ENCODE data around the gene TCF21. TPM values are rescaled to one million over a fixed set of nuclear protein-coding genes. Genes with fewer than 3 reads are reported as not detected.

Gene TCF21
- total RNA-seq, 4 donors from 2014 or later = 0.24 to 0.41 (median 0.26) TPM; not detected in 1

DNA sequence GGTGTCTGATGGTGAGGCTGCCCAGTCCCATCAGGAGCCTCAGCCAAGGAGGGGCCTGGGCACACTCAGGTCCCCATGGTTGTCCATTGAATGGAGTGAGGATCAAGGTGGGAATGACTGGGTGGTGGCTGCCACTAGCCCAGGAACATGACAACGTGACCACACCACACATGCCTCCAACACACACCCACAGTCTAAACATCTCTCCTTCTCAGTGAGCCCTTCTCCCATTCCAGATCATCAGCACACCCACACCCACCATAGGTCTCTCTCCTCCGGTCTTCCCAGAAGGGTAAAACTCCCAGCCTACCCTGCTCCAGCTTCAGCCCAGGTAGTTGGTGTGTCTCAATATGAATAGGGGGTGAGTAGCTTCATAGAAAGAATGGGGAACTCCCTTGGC is 5.5 kb downstream of the TCF21 start:
- DNase-seq (no peak), ATAC-seq (no peak)
- Histone ChIP-seq H3K9me3 (no peaks in the 10 kb centered on the region), H3K27me3 (peaks cover 23 to 55% (median 37%) of the 10 kb centered on the region in 3 donors), H3K27ac (no peak overlapping the region), H3K36me3 (no peaks in the 10 kb centered on the region), H3K4me1 (peaks cover 8 to 17% of the 10 kb centered on the region in 2 donors), H3K4me3 (no peak overlapping the region)
- intact Hi-C loops (cut with DNase I; ENCODE audit: low total_unique reads) = no loop called here
- TF ChIP-seq, protein P1, sequence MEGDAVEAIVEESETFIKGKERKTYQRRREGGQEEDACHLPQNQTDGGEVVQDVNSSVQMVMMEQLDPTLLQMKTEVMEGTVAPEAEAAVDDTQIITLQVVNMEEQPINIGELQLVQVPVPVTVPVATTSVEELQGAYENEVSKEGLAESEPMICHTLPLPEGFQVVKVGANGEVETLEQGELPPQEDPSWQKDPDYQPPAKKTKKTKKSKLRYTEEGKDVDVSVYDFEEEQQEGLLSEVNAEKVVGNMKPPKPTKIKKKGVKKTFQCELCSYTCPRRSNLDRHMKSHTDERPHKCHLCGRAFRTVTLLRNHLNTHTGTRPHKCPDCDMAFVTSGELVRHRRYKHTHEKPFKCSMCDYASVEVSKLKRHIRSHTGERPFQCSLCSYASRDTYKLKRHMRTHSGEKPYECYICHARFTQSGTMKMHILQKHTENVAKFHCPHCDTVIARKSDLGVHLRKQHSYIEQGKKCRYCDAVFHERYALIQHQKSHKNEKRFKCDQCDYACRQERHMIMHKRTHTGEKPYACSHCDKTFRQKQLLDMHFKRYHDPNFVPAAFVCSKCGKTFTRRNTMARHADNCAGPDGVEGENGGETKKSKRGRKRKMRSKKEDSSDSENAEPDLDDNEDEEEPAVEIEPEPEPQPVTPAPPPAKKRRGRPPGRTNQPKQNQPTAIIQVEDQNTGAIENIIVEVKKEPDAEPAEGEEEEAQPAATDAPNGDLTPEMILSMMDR (IDR thresholded peaks at IDR 0.05 in 4 of 5, conservative IDR thresholded peaks at IDR 0.05 in 1 of 5) = no peak
- no peak for TF ChIP-seq POLR2A (IDR thresholded peaks at IDR 0.05)
- in situ Hi-C loops (cut with MboI; ENCODE audit: low sequenced_read_pairs in 4 of 4) = no loop called here

DNA sequence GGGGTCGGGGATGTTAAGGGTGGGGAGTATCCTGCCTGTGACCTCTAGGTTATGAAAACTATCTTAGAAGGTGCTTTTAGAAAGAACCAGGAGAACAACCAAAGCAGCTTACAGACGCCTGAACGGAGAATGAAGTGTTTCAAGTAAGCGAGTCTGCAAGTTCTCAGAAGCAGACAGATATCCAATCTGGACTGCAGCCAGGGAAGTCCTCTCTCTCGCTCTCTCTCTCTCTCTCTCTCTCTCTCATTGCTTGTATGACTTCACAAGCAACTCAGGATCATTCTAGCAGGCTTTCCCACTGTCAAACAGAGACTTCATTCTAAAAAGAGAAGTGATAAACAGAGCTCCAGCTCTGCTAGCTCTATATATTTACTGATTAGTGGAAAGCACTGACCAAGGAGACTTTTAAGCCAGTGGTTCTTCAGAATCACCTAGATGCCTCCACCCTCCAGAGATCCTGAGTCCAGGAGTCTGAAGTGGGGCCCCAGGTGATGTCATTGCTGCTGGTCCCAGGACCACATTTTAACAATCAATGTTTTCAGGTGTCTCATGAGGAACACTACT is 6.0 kb downstream of the TCF21 start:
- peaks cover 23 to 51% (median 32%) of the 10 kb centered on the region in 3 donors for H3K27me3 ChIP-seq
- DNase-seq (no peak), ATAC-seq (no peak)
- H3K9me3 ChIP-seq = no peaks in the 10 kb centered on the region
- intact Hi-C loops (cut with DNase I; ENCODE audit: low total_unique reads) (no loop called here), in situ Hi-C loops (cut with MboI; ENCODE audit: low sequenced_read_pairs in 4 of 4) (no loop called here)
- peaks cover 8 to 17% of the 10 kb centered on the region in 2 donors for H3K4me1 ChIP-seq
- no peak overlapping the region for H3K4me3 ChIP-seq
- TF ChIP-seq, protein P1 (IDR thresholded peaks at IDR 0.05 in 4 of 5, conservative IDR thresholded peaks at IDR 0.05 in 1 of 5) = no peak
- no peak for TF ChIP-seq POLR2A (IDR thresholded peaks at IDR 0.05)
- H3K36me3 ChIP-seq = no peaks in the 10 kb centered on the region
- H3K27ac ChIP-seq = no peak overlapping the region

DNA sequence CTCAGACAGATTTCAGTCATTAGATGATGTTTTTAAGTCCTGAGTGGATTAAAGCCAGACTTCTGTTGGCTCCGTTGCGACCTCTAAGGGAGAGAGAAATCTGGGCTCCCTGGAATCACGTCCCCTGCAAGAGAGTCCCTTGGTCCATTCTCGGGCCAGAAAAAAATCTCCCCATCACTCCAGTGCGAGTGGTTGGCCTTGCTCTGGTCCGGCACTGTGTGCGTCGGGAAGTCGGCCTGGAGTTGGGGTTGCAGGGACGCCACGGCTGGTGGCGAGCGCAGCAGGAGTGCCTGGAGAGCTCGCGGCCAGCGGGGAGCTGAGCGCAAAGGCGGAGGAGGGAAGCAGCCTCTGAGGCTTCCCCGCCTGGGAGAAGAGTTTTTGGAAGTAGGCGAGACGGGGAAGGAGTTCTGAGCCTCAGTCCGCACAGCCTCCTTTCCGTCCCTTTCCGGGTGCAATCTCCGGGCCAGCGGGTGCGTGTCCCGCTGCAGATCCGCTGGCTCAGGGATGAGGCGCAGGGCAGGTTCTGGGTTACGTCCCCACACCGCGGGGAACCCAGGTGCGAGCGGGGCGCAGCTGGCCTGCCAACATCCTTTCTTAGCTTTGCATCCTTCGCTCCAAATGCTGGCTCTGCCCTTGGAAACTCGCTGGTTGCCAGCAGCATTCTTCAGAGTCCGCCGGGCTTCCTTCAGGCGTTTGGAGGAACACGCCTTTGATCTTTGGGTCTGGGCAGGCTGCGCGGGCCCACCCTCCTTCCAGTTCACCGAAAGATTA is 6.8 kb downstream of the TCF21 start:
- Histone ChIP-seq H3K4me1 (peaks cover 6 to 12% of the 10 kb centered on the region in 2 donors), H3K27me3 (peaks cover 23 to 43% (median 25%) of the 10 kb centered on the region in 3 donors), H3K4me3 (peak overlapping the region; percentile 23 to 37 (median 36))

DNA sequence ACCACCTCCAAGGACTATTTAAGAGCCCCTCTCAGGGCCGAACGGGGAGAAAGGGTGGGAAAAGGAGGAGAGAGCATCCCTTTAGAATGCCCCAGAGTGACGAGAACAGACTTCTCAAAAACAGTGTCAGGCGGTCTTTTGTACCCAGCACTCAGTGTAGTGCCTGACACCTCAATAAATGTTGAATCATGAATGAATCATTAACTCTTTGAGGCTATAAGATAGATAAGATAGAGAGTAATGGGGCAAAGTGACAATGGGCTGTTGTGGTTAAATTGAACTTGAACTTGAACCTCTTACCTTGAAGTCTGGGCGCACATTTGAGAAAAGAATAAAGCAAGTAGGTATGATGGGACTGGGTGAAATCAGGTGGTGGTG is 7.4 kb downstream of the TCF21 start:
- no peak overlapping the region for H3K27ac ChIP-seq
- intact Hi-C loops (cut with DNase I; ENCODE audit: low total_unique reads) (no loop called here), in situ Hi-C loops (cut with MboI; ENCODE audit: low sequenced_read_pairs in 4 of 4) (no loop called here)
- peaks cover under 1 to 12% of the 10 kb centered on the region in 2 donors for H3K4me1 ChIP-seq
- DNase-seq (no peak), ATAC-seq (no peak)
- TF ChIP-seq, protein P1 (IDR thresholded peaks at IDR 0.05 in 4 of 5, conservative IDR thresholded peaks at IDR 0.05 in 1 of 5) = no peak
- no peak for TF ChIP-seq POLR2A (IDR thresholded peaks at IDR 0.05)
- peak overlapping the region in 2 of 4 donors; percentile 36 to 37 for H3K4me3 ChIP-seq
- no peaks in the 10 kb centered on the region for H3K9me3 ChIP-seq
- no peaks in the 10 kb centered on the region for H3K36me3 ChIP-seq
- peaks cover 20 to 38% (median 25%) of the 10 kb centered on the region in 3 donors for H3K27me3 ChIP-seq

More for the DNA sequence above, 6.8 kb downstream of the TCF21 start:
- TF ChIP-seq, protein P1 (IDR thresholded peaks at IDR 0.05 in 4 of 5, conservative IDR thresholded peaks at IDR 0.05 in 1 of 5) = no peak
- TF ChIP-seq POLR2A (IDR thresholded peaks at IDR 0.05) = no peak
- peak; percentile 14 to 50 for ATAC-seq
- in situ Hi-C loops (cut with MboI; ENCODE audit: low sequenced_read_pairs in 4 of 4) = no loop called here
- Histone ChIP-seq H3K27ac (no peak overlapping the region), H3K9me3 (no peaks in the 10 kb centered on the region), H3K36me3 (no peaks in the 10 kb centered on the region)
- intact Hi-C loops (cut with DNase I; ENCODE audit: low total_unique reads) = no loop called here
- DNase-seq = no peak

Data from gastrocnemius medialis (tissue), 4 donors.